ENCODE measurements around the gene AFF1.

The AFF1 gene

GRCh38 chr4:87092389-87093141 is 157.8 kb downstream of the AFF1 start:
- peak; percentile 91 for DNase-seq

- DNase-seq = peak; percentile 43
Observed at GRCh38 chr4:87093443-87094123, 158.8 kb downstream of the AFF1 start.

- no peak for DNase-seq
Observed at GRCh38 chr4:87097075-87097474, 162.3 kb downstream of the AFF1 start.

GRCh38 chr4:87100168-87100567 is 165.4 kb downstream of the AFF1 start:
- no peak for DNase-seq

- no peak for DNase-seq
Observed at GRCh38 chr4:87101543-87102199, 166.9 kb downstream of the AFF1 start.

GRCh38 chr4:87103086-87103485 is 168.3 kb downstream of the AFF1 start:
- DNase-seq = no peak

GRCh38 chr4:87103691-87104187 is 168.9 kb downstream of the AFF1 start:
- DNase-seq = peak; percentile 58

- DNase-seq = no peak
Observed at GRCh38 chr4:87105101-87105845, 170.5 kb downstream of the AFF1 start.

GRCh38 chr4:87108142-87108546 is 173.3 kb downstream of the AFF1 start:
- peak; percentile 57 for DNase-seq

- DNase-seq = no peak
Observed at GRCh38 chr4:87109121-87109520, 174.3 kb downstream of the AFF1 start.

- no peak for DNase-seq
Observed at GRCh38 chr4:87109945-87110344, 175.1 kb downstream of the AFF1 start.

- DNase-seq = no peak
Observed at GRCh38 chr4:87112063-87112462, 177.3 kb downstream of the AFF1 start.

- no peak for DNase-seq
Observed at GRCh38 chr4:87114245-87115062, 179.6 kb downstream of the AFF1 start.

GRCh38 chr4:87116231-87116630 is 181.4 kb downstream of the AFF1 start:
- no peak for DNase-seq

- no peak for DNase-seq
Observed at GRCh38 chr4:87117051-87117731, 182.4 kb downstream of the AFF1 start.

- DNase-seq = no peak
Observed at GRCh38 chr4:87117732-87118075, 182.9 kb downstream of the AFF1 start.

- DNase-seq = no peak
Observed at GRCh38 chr4:87118421-87118820, 183.6 kb downstream of the AFF1 start.

GRCh38 chr4:87118826-87119225 is 184.0 kb downstream of the AFF1 start:
- peak; percentile 75 for DNase-seq

- no peak for DNase-seq
Observed at GRCh38 chr4:87120010-87120409, 185.2 kb downstream of the AFF1 start.

- DNase-seq = no peak
Observed at GRCh38 chr4:87120411-87121162, 185.8 kb downstream of the AFF1 start.

Data from NCI-H226 (cell line).